GM18498 (cell line): ENCODE results near the gene KY.
"Not testable (repeated sequence)": the region's sequence is repeated elsewhere in the genome, so short reads cannot be mapped to it uniquely, and the experiment has no call there.

Experiments
- ATAC-seq: cut with Tn5 transposase; IDR thresholded peaks from one replicate; pipeline ENCODE4 v1.9.1; 2021; ENCODE audit warnings: mild to moderate bottlenecking, moderate library complexity; ENCODE audit not compliant: unreplicated experiment

The KY gene

GRCh38 chr3:134603956-134604355, 46.9 kb downstream of the KY start:
- ATAC-seq, result no peak

- no peak for ATAC-seq
These were observed 47.3 kb downstream of the KY start for GRCh38 chr3:134603480-134603879.

- ATAC-seq, result no peak
These were observed 48.4 kb downstream of the KY start for GRCh38 chr3:134602440-134602814.

- ATAC-seq, result no peak
These were observed 49.0 kb downstream of the KY start for GRCh38 chr3:134601539-134602439.

- peak; percentile 81 for ATAC-seq
These were observed 49.9 kb downstream of the KY start for GRCh38 chr3:134600685-134601463.

- ATAC-seq, result no peak
These were observed 50.6 kb downstream of the KY start for GRCh38 chr3:134600206-134600605.

- no peak for ATAC-seq
These were observed 51.9 kb downstream of the KY start for GRCh38 chr3:134598763-134599545.

GRCh38 chr3:134597390-134597970, 53.3 kb downstream of the KY start:
- no peak for ATAC-seq

GRCh38 chr3:134594986-134595385, 55.8 kb downstream of the KY start:
- ATAC-seq, result not testable (repeated sequence)

GRCh38 chr3:134594331-134594741, 56.5 kb downstream of the KY start:
- no peak for ATAC-seq

GRCh38 chr3:134592806-134593205, 58.0 kb downstream of the KY start:
- ATAC-seq, result no peak

- no peak for ATAC-seq
These were observed 60.1 kb downstream of the KY start for GRCh38 chr3:134590766-134591165.

- no peak for ATAC-seq
These were observed 71.6 kb downstream of the KY start for GRCh38 chr3:134579141-134579665.

- ATAC-seq, result no peak
These were observed 74.0 kb downstream of the KY start for GRCh38 chr3:134576831-134577230.

GRCh38 chr3:134576426-134576825, 74.4 kb downstream of the KY start:
- no peak for ATAC-seq

- not testable (repeated sequence) for ATAC-seq
These were observed 80.9 kb downstream of the KY start for GRCh38 chr3:134569899-134570298.

- no peak for ATAC-seq
These were observed 82.0 kb downstream of the KY start for GRCh38 chr3:134568790-134569189.

- no peak for ATAC-seq
These were observed 83.2 kb downstream of the KY start for GRCh38 chr3:134567605-134568004.

GRCh38 chr3:134564991-134565390, 85.8 kb downstream of the KY start:
- no peak for ATAC-seq

GRCh38 chr3:134563601-134564000, 87.2 kb downstream of the KY start:
- ATAC-seq, result no peak

- ATAC-seq, result no peak
These were observed 88.8 kb downstream of the KY start for GRCh38 chr3:134562055-134562454.
